IPS DF 19.7 (cell line): ENCODE results near the gene CEP85.

Source experiments
- DNase-seq: peaks from one replicate; pipeline ENCODE4 v3.0.0-alpha.2; 2013; ENCODE audit warnings: low read depth, low spot score

The CEP85 gene

DNA sequence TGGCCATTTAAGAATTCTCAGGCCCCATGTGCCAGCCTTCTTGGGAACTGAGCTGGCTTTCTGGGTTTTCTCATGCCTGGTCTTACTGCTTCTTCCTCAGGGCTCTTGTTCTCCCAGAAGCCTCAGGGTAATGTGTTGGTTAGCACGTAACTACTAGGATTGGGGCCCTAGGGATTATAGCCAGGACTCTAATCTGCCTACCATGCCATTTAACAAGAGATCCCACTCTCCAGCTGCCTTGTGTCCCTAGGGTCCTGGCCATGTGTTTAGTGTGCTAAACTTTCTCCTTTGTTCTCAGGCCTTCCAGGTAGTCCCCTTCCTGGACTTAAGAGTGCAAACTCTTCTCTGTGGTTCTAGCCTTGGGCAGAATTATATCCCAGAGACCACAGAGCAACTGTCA lies 43.7 kb downstream of the CEP85 start:
- DNase-seq: no peak

DNA sequence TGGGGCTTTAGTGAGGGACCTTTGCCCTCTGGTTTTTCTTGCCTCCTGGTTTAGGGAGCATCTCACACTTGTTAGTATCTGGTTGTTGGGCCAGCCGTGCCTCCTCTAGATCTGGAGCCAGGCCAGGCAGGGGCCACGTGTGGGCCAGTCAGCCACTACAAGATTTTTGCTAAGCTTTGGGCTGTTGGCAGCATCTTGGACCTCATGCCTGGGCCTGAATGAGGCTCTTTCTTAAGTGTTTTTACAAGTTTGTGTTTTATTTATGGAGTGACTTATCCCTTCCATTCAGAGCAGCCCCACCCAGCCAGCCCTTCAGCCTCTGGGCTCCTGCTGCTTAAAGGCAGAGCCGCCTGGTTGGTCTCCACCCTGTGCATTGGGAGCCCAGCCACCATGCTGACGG lies 44.3 kb downstream of the CEP85 start:
- no peak for DNase-seq

DNA sequence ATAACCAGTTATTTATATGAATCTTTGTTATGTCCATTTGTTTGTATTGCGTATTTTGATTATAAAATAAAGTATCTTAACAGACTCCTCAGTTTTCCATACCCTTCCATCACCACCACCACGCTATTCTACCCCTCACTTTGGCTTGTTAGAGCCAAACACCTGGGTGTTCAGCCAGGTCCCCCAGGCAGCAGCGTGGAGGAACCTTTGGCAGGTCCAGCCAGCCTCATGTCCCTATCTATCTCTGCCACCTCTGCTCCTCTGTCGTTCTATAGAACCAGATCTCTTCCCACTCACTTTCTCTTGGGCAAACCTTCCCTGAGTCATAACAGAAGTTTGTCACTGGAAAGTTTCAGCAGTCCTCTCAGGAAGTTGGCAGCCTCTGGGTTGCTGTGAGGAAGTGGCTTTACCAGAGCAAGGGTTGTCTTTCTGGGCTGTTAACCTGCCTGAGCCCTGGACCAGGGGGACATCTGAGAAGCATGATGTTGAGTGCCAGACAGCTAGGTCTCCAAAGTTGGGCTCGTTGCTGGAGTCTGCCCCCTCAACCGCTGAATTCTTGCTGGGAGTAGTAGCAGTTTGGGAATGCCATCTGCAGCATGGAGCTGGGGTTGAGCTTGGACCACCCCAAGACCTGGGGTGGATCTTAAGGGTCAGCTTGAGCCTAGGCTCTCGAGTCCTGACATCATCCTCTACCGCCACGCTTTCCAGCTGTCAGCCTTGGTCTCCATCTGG lies 44.9 kb downstream of the CEP85 start:
- DNase-seq: no peak

DNA sequence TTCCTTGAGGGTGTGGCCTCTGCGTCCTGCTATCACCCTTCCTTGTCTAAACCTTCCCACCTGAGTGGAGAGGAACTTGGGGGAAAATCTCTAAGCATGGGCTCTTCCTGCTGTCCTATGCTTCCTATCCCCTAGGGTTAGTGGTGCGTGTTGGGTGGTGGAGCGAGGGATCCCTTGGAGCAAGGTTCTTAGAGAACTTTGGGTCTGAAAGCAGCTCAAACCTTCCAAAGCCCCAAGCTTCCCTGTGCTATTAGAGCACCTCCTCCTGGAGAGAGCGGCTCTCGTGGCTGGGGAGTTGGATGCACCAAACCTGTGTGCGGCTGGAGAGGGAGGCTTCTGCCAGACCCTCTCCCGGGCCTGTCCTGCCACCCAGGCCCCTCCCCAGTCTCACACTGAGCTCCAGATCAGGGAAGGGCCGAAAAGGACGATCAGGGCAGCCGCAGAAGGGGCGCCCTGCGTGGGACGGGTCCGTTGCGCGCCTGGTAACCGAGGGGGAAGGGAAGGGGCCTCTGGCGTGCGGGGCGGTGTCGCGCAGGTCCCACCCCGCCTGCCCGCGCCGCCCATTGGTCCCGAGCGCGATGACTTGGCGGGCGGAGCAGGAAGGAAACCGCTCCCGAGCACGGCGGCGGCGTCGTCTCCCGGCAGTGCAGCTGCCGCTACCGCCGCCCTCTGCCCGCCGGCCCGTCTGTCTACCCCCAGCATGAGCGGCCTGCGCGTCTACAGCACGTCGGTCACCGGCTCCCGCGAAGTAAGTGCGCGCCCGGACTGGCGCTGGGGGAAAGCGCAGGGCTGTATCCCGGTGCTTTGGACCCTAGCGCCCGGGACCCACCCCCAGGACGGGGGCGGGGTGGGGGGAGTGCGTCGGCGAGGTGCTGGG lies 45.7 kb downstream of the CEP85 start, which contains the start of gene SH3BGRL3:
TSS of gene SH3BGRL3 (plus strand) at position 631 of the 877 bp plus-strand sequence. CDS start at position 701, 70 bp downstream.
- DNase-seq: no peak

DNA sequence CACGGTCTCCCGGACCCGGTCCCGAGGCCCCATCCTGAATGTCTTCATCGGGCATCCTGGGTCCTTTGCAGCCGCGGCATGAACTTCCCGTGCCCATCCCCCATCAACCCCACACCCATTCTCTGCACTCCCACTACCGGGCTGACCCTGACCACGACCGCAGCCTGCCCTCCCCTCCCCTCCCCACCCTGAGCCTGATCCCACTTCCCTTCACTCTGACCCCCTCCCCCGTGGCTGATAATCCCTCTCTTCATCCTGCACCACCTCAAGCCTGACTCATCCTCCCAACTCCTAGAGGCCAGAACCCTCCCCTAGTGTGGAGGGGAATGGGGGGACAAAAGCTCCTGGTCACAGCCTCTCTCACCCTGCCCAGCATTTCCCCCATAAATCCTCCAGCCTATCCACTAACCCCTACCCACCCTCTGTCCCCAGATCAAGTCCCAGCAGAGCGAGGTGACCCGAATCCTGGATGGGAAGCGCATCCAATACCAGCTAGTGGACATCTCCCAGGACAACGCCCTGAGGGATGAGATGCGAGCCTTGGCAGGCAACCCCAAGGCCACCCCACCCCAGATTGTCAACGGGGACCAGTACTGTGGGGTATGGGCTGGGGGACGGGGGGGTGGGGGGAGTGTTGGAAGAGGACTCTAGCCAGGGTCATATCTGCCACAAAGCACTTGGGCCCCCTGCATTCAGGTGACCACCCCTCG lies 46.5 kb downstream of the CEP85 start:
- no peak for DNase-seq

DNA sequence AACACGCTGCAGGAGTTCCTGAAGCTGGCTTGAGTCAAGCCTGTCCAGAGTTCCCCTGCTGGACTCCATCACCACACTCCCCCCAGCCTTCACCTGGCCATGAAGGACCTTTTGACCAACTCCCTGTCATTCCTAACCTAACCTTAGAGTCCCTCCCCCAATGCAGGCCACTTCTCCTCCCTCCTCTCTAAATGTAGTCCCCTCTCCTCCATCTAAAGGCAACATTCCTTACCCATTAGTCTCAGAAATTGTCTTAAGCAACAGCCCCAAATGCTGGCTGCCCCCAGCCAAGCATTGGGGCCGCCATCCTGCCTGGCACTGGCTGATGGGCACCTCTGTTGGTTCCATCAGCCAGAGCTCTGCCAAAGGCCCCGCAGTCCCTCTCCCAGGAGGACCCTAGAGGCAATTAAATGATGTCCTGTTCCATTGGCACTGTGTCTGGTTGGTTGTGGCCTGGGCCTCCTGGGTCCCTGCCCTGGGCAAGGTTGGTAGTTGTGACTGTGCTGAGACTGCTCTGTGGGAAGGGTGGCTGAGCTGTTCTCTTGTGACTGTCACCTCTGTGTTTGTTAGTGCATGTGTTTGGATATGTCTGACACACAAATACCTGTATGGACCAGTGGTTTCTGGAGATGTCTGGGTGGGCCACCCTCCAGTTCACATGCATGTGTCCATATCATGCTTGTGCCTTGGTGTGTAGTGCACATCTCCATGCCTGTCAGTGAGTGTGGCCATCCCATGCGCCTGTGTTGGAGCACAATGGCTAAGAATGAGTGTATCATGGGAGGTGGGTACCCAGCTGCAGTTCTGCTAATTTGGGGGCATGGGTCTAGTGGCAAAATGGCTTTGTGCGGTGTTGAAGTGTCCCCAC lies 47.3 kb downstream of the CEP85 start:
- no peak for DNase-seq

DNA sequence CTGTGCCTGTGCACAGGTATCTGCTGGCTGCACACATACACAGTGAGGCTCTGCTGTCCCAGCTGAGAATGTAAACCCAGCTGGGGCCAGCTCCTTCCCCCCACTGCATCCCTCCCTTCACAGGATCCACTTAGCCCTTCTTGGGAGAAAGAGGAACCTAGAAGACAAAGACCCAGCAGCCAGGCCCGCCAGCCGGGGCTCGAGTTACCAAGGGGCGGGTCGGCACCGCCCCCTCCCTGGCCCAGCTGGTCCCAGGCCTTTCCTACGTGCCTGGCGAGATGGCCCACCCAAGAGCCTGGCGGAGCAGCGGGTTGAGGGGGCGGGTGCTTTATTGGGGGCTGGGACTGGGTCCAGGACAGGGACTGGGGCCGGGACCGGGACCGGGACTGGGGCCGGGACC lies 48.0 kb downstream of the CEP85 start:
- DNase-seq: no peak

DNA sequence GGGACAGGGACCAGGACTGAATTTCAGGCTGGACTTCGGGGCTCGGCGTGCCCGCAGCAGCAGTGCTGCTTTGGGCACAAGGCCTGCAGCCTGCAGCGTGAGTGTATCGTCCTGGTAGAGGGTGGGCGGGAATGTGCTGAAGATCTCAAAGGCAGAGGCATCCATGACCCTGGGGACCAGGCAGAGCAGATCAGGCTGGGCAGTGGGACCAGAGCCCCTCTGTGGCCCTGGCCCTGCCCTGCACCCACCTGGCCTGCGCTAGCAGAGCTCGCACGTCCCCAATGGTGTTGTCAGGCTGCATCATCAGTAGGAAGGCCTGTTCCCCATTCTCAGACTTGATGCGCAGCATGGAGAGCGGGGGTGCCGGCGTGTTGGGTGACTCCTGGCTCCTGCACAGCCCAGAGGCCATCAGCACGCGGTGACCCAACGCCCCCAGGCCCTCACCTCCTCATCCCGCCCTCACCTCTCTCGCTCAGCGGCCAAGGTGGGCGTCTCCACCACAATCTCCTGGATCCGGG lies 48.5 kb downstream of the CEP85 start:
- DNase-seq: no peak

DNA sequence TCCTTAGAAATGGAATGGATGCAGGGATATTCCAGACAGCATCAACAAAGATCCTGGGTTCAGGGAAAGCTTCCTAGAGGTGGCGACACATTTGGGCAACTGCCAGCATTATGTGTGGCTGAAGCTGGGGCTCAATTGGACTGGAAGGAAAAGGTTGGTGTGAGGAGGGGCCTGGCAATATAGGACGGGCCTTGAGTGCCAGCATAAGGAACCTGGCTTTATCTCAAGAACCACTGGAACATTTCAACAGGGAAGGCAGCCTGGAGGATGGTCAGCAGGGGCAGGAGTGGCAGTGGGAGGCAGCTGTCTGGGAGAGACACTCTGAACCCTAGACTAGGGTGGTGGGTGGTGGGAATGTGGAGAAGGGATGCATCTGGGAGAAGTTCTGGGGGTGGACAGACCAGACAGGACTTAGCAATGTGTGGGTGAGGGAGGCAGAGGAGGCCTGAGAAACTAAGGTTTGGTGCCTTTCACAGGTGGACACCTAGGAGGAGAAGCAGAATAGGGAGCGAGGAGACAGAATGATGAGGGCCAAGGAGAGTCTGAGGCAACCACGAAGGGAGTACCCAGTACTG lies 49.4 kb downstream of the CEP85 start:
- no peak for DNase-seq

DNA sequence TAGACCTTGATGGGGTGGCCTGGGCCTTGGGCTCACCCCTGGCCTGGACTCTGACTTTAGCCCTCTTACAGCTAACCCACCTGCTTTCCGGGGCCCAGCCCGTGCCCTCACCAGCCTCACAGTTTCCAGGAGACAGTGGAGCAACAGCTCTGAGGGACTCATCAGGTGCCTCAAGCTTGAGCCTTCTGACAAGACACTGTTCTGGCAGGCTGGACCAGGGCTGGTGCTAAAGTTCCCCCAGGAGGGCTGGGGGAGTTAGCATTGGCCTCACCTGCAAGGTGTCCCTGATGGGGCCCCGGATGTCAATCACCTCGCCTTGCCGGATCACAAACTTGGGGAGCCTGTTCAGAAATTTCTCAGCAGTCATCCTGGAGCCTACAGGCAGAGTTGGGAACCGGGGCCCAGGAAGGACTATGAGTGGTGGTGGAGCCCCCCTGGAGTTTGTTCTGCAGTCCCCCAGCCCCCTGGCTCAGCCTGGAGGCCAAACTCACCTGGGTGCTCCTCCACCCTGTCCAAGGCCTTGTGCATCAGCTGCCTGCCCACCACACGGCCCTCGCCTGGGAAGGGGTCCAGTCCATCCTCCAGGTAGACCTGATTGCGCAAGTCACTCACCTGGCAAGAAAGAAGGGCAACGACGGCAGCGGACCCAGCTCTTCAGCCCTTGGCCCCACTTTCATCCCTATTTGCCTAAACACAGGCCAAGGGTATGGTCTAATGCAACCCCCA lies 50.0 kb downstream of the CEP85 start:
- DNase-seq: no peak

DNA sequence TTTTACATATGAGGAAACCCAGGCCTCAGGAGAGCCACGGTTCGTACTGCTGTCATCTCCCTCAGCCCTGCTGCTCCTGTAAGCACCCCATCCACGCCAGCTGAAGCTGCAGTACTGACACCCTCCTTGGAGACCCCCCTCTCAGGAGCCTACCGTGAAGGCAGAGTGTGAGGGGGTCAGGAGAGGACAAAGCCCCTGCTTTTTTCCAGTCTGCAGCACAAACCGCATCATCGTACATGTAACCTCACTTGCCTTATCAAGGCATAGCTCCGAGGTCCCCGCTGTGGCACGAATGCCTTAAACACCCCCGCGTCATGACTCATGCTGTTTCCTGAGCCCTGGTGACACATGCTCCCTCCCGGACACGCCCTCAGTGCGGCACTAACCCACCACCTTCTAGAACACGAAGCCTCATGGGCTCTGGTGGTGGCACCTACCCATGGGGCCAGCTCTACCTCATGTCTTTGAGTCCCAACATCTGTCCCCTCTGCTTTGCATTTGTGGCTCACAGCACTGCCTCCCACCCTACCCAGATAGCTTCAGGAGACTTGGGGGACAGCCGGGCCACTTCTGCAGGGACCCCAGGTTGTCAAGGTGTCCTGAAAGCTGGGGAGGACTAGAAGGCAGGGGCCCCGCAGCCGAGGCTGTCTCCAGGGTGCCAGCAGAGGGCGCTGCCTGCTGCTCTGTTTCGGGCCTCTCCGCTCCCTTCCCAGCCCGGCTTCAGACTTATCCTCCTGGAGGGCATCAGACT lies 50.8 kb downstream of the CEP85 start:
- DNase-seq: no peak

DNA sequence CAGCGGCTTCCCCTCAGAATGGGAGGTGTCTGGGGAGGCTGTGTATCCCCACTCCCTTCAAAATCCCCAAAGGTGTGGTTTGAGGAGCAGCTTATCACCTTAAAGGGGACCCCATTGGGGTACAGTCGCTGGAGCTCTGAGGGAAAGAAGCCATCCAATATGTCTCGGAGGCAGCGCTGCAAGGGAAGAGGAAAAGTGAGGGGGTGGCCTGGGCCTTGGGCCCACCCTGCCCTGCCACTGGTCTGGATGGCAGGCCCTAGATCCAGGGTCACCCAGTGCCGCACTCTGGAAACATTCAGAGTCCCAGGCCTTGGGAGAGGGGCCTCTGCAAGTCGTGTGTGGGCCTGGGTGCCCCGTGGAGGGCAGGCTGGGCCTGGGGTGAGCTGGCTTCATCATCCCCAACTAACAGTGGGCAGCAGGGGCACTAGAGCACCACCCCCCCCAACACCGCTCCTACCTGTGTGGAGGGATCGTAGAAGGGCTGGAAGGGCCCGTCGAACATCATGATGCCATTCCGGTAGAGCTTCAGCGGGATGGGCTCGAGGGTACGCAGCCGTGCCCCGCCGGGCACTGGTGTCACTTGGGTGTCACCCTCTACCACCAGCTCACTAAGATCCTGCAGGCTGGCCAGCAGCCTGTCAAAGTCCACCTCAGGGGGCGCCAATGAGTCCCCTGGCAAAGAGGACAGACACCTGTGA lies 51.5 kb downstream of the CEP85 start:
- no peak for DNase-seq

DNA sequence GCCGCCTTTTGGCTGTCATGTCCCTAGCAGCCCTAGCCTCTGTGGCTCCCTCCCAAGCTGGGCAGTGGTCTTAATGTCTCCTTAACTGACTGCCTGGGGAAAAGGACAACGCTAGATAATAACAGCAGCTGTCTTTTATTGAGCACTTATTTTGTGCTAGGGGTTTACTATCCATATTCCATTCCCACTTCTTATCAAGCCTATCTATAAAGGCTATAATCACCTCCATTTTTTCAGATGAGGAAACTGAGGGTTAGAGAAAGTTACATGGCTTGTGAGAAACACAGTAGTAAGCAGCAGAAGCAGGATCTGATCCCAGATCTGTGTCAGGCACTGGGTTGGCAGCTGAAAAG lies 52.0 kb downstream of the CEP85 start:
- DNase-seq: no peak

DNA sequence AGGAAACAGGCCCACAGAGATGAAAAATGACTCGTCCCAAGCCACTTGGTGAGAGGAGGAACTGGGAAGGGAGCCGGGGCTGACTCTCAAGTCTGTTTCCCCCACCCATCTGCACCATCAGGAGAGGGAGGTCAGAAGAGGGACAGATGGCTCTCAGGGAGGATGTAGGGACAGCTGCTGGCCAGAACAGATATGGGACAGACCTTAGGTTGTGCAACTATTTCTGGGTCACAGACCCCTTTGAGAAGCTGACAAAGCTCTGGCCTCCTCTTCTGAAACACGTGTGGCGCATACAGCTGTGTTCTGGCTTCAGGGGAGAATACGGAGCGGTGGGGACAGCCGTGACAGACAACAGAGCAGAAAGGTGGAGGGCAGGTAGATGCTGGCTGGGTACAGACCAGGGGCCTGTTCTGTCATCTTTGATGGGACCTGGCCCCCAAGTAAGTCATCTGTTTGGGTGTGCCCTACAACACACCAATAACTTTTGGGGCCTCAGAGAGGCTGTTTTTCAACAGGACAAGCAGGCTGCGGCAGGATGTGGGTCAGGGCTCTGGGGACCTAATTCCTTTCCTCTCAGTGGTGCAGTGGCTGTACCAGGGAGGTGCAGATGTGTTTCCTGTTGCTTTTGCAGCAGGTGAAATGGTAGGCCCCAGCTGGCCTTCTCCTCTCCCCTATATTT lies 53.2 kb downstream of the CEP85 start:
- no peak for DNase-seq

DNA sequence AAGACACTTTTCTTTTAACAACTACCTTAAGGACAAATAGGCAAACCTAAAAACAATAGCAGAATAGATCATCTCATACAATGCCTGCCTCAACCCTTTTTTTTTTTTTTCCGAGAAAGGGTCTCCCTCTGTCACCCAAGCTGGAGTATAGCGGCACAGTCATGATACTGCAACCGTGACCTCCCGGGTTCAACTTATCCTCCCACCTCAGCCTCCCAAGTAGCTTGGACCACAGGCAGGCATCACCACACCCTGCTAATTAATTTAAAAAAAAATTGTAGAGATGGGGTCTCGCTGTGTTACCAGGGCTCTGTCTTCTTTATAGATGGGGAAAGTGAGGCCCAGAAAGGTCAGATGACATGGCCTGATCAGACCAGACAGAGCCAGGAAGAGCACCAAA lies 53.8 kb downstream of the CEP85 start:
- DNase-seq: no peak

DNA sequence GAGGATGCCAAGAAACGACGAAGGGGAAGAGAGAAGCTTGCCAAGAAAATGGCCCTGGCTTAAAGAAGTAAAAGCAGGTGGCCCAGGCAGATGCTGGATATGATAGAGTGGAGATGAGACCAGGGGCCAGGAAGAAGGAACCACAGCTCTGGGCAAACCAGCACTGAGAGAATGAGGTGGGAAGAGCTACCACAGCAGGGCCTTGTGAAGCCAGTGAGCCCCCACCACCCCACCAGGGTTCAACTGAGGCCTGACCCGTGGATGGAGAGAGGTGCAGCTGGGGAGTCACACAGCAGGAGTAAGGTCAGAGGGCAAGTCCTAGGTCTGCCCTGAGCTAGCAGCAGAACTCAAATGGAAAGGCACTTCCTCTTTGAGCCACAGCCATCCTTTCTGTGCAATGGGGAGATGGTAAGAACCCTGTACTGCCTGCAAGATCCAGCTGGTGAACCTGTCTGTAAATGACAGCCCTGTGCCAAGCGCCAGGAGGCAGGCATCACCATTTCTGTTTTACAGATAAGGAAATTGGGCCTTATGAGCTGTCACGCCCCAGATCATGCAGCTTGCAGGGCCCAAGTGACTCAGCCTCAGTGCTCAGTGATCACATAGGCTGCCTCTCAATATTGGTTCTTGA lies 54.4 kb downstream of the CEP85 start:
- DNase-seq: no peak

DNA sequence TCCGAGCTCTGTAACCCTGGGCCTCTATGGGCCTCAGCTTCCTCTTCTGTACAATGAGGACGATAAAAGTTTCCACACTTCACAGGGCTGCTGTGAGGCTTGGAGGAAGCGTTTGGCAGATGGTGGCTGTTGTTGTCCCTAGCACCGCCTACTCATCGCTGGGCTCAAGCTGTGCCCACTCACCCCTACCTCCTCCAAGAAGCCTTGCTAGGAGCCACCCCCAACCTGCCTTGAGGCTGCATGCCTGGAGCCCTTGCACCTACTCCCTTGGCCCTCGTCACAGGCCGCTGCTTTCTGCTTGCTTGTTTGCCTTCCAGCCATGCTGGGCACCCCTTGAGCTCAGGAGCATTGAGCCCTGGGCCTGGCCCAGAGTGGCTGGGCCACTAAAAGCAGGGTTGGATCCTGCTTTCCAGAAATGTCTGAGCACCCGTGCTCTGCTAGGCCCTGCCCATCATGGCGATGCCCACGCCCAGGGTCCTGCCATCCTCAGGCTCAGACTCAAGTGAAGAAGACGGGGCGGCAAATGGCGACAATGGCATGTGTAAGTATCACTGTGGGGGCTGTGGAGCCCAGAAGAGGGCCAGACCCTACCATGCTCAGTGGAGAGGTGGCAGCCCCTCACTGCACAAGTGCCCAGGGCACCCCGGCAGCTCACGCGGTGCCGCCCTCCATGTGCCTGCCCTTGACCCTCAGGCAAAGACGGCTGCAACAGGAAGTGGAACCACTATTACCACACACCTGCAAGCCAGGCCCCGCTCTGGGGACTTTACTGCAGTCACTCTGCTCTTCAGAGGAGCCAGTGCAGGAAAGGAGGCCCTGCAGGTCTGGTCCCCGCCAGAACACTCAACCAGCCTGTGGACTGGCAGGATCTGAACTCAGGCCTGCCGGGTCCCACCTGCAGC lies 55.4 kb downstream of the CEP85 start:
- DNase-seq: no peak
